IPS-NIHi7 (cell line): ENCODE results near the gene MEOX1.
A peak's percentile ranks its signal among the peaks of the same experiment; 100 is the strongest.
"Not testable (repeated sequence)": the region's sequence is repeated elsewhere in the genome, so short reads cannot be mapped to it uniquely, and the experiment has no call there.

Experiments used
- DNase-seq: peaks from one replicate; pipeline ENCODE4 v3.0.0; 2012; ENCODE audit warnings: mixed read lengths; ENCODE audit errors: extremely low spot score

Gene MEOX1

GRCh38 chr17:43661699-43662412 is at the start of gene MEOX1:
Gene MEOX1 (minus strand): TSS chr17:43661922. CDS start chr17:43661534, 388 bp downstream.
- no peak for DNase-seq

GRCh38 chr17:43710101-43710500 is 48.4 kb upstream of the MEOX1 start:
- DNase-seq, result no peak

GRCh38 chr17:43709210-43709609 is 47.5 kb upstream of the MEOX1 start:
- no peak for DNase-seq

GRCh38 chr17:43707184-43707583 is 45.5 kb upstream of the MEOX1 start:
- no peak for DNase-seq

GRCh38 chr17:43706235-43706634 is 44.5 kb upstream of the MEOX1 start:
- no peak for DNase-seq

- no peak for DNase-seq
Observed at GRCh38 chr17:43703630-43704029, 41.9 kb upstream of the MEOX1 start.

- peak; percentile 62 for DNase-seq
Observed at GRCh38 chr17:43702637-43703036, 40.9 kb upstream of the MEOX1 start.

- DNase-seq, result no peak
Observed at GRCh38 chr17:43701318-43701743, 39.6 kb upstream of the MEOX1 start.

GRCh38 chr17:43699438-43699756 is 37.7 kb upstream of the MEOX1 start:
- DNase-seq, result no peak

- DNase-seq, result no peak
Observed at GRCh38 chr17:43698678-43699437, 37.1 kb upstream of the MEOX1 start.

GRCh38 chr17:43697937-43698336 is 36.2 kb upstream of the MEOX1 start:
- DNase-seq, result no peak

GRCh38 chr17:43696891-43697290 is 35.2 kb upstream of the MEOX1 start:
- no peak for DNase-seq

- no peak for DNase-seq
Observed at GRCh38 chr17:43695970-43696865, 34.5 kb upstream of the MEOX1 start.

- DNase-seq, result peak; percentile 84
Observed at GRCh38 chr17:43694081-43694870, 32.6 kb upstream of the MEOX1 start.

- no peak for DNase-seq
Observed at GRCh38 chr17:43691317-43691693, 29.6 kb upstream of the MEOX1 start.

GRCh38 chr17:43690624-43691316 is 29.0 kb upstream of the MEOX1 start:
- no peak for DNase-seq

- no peak for DNase-seq
Observed at GRCh38 chr17:43689814-43690213, 28.1 kb upstream of the MEOX1 start.

GRCh38 chr17:43689131-43689530 is 27.4 kb upstream of the MEOX1 start:
- DNase-seq, result no peak

GRCh38 chr17:43686957-43687356 is 25.2 kb upstream of the MEOX1 start:
- not testable (repeated sequence) for DNase-seq

- DNase-seq, result no peak
Observed at GRCh38 chr17:43683928-43684653, 22.4 kb upstream of the MEOX1 start.
